ENCODE data around the gene PGBD1. TPM values are rescaled to one million over a fixed set of nuclear protein-coding genes. Genes with fewer than 3 reads are reported as not detected.
A peak's percentile ranks its signal among the peaks of the same experiment; 100 is the strongest.

Gene PGBD1
- total and polyA plus RNA-seq, 2 of the 13 experiments (the other 11 are each of a cell fraction or from before 2014, with no cell fraction given) = 3.6 to 6.9 TPM

- TF ChIP-seq ZNF292 (CRISPR knock-in tag; IDR thresholded peaks at IDR 0.05; ENCODE audit: borderline replicate concordance, low read depth) (no peak), PREB (CRISPR knock-in tag; IDR thresholded peaks at IDR 0.05) (no peak)
These were observed 13.7 kb upstream of the PGBD1 start (continued) for GRCh38 chr6:28267695-28268059.

DNA sequence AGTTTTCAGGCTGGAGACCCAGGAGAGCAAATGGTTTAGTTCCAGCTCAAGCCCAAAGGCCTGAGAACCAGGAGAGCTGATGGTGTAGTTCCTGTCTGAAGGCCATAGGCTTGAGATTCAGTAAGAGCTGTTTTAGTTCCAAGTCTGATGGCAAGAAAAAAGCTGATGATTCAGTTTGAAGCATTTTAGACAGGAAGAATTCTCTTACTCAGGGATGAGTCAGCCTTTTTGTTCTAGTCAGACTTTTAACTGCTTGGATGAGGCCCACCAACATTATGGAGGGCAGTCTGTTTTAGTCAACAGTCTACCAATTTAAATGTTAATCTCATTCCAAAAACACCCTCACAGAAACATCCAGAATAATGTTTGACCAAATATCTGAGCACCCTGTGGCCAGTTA is 11.9 kb upstream of the PGBD1 start:
- H2AFZ ChIP-seq (ENCODE audit: low read length) = no peak overlapping the region
- peaks cover 19% of the 10 kb centered on the region for H3K79me2 ChIP-seq (ENCODE audit: insufficient read depth, low read length)
- in situ Hi-C loops (cut with HindIII; ENCODE audit: extremely low pct_ligation_motif_present, low pct_unique_long_range_greater_than_20kb) (no loop called here), intact Hi-C loops (cut with micrococcal nuclease; ENCODE audit: unreplicated experiment) (loop anchor here (5.0 kb wide), 1 partner anchor 53 kb away; no protein-coding TSS in a partner anchor)
- TF ChIP-seq SAP130 (CRISPR knock-in tag; IDR thresholded peaks at IDR 0.05; ENCODE audit: low read depth) = peak; percentile 48; the same call in 1 of the 2 replicates
- peak; percentile 37; the same call in 1 of the 2 replicates for TF ChIP-seq NFE2 (CRISPR knock-in tag; IDR thresholded peaks at IDR 0.05)
- TF ChIP-seq MAFK (conservative IDR thresholded peaks at IDR 0.05 in 1 of 2, IDR thresholded peaks at IDR 0.05 in 1 of 2; ENCODE audit: low read length in 2 of 2) = peak; percentile 82 to 87
- TF ChIP-seq, protein P1, sequence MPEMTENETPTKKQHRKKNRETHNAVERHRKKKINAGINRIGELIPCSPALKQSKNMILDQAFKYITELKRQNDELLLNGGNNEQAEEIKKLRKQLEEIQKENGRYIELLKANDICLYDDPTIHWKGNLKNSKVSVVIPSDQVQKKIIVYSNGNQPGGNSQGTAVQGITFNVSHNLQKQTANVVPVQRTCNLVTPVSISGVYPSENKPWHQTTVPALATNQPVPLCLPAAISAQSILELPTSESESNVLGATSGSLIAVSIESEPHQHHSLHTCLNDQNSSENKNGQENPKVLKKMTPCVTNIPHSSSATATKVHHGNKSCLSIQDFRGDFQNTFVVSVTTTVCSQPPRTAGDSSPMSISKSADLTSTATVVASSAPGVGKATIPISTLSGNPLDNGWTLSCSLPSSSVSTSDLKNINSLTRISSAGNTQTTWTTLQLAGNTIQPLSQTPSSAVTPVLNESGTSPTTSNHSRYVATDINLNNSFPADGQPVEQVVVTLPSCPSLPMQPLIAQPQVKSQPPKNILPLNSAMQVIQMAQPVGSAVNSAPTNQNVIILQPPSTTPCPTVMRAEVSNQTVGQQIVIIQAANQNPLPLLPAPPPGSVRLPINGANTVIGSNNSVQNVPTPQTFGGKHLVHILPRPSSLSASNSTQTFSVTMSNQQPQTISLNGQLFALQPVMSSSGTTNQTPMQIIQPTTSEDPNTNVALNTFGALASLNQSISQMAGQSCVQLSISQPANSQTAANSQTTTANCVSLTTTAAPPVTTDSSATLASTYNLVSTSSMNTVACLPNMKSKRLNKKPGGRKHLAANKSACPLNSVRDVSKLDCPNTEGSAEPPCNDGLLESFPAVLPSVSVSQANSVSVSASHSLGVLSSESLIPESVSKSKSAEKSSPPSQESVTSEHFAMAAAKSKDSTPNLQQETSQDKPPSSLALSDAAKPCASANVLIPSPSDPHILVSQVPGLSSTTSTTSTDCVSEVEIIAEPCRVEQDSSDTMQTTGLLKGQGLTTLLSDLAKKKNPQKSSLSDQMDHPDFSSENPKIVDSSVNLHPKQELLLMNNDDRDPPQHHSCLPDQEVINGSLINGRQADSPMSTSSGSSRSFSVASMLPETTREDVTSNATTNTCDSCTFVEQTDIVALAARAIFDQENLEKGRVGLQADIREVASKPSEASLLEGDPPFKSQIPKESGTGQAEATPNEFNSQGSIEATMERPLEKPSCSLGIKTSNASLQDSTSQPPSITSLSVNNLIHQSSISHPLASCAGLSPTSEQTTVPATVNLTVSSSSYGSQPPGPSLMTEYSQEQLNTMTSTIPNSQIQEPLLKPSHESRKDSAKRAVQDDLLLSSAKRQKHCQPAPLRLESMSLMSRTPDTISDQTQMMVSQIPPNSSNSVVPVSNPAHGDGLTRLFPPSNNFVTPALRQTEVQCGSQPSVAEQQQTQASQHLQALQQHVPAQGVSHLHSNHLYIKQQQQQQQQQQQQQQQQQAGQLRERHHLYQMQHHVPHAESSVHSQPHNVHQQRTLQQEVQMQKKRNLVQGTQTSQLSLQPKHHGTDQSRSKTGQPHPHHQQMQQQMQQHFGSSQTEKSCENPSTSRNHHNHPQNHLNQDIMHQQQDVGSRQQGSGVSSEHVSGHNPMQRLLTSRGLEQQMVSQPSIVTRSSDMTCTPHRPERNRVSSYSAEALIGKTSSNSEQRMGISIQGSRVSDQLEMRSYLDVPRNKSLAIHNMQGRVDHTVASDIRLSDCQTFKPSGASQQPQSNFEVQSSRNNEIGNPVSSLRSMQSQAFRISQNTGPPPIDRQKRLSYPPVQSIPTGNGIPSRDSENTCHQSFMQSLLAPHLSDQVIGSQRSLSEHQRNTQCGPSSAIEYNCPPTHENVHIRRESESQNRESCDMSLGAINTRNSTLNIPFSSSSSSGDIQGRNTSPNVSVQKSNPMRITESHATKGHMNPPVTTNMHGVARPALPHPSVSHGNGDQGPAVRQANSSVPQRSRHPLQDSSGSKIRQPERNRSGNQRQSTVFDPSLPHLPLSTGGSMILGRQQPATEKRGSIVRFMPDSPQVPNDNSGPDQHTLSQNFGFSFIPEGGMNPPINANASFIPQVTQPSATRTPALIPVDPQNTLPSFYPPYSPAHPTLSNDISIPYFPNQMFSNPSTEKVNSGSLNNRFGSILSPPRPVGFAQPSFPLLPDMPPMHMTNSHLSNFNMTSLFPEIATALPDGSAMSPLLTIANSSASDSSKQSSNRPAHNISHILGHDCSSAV (CRISPR knock-in tag; IDR thresholded peaks at IDR 0.05; ENCODE audit: borderline replicate concordance) = no peak
- TF ChIP-seq MAFF (IDR thresholded peaks at IDR 0.05; ENCODE audit: low read depth, low read length) = peak; percentile 92
- peak; percentile 83 for TF ChIP-seq NFE2L2 (IDR thresholded peaks at IDR 0.05; ENCODE audit: low read length)
- peak; percentile 39; the same call in 1 of the 2 replicates for TF ChIP-seq FOSL2 (CRISPR knock-in tag; IDR thresholded peaks at IDR 0.05)
- TF ChIP-seq FOXA3 (CRISPR knock-in tag; IDR thresholded peaks at IDR 0.05) = no peak
- TF ChIP-seq MAFG (CRISPR knock-in tag; IDR thresholded peaks at IDR 0.05) = peak; percentile 77
- POLR2A ChIA-PET = interaction anchor here (1.1 kb wide), 1 partner anchor 17 kb away, joined by 4 read pairs; the partner anchor contains the start of gene ZKSCAN4
- FAIRE-seq (no peak), DNase-seq (ENCODE audit: low spot score) (no peak), ATAC-seq (no peak)
- CTCF ChIA-PET (ENCODE audit: low intra/inter-chr PET ratio, low total read pairs) = no interaction called here
- peaks cover 7 to 29% of the 10 kb centered on the region in 2 experiments for H3K36me3 ChIP-seq (replicated peaks in 1 of 2; ENCODE audit: control insufficient read depth in 1 of 2, insufficient read depth in 2 of 2, low read length in 2 of 2)
- H3K27ac ChIP-seq (ENCODE audit: extremely low read length, insufficient read depth, low read length) = no peak overlapping the region
- H3K27me3 ChIP-seq (ENCODE audit: control insufficient read depth in 1 of 2, insufficient read depth in 2 of 2, low read length in 2 of 2) = no peaks in the 10 kb centered on the region
- no peak overlapping the region for H3K4me3 ChIP-seq (replicated peaks in 1 of 3; ENCODE audit: insufficient read depth in 1 of 3, low read depth in 2 of 3, low read length in 3 of 3)
- H4K20me1 ChIP-seq (ENCODE audit: insufficient read depth, low read length) = no peaks in the 10 kb centered on the region
- H3K4me1 ChIP-seq (ENCODE audit: insufficient read depth, low read length) = peaks cover 26% of the 10 kb centered on the region
- H3K4me2 ChIP-seq (ENCODE audit: low read depth, low read length) = no peak overlapping the region
- no peak overlapping the region for H3K9ac ChIP-seq (ENCODE audit: insufficient read depth, low read depth, low read length)
- no TSS peak for BruUV-seq (replicated peaks)
- H3K9me3 ChIP-seq (ENCODE audit: low read length) = no peaks in the 10 kb centered on the region

All from HepG2 (cell line).